Parathyroid adenoma (tissue), 2 donors: Measurements from ENCODE around the gene PDGFB.

Source experiments
- H2AFZ ChIP-seq: fragments of 300-600 bp; sonication (generic); one replicate; pipeline ENCODE4 v1.7.0; 2017; ENCODE audit warnings: antibody characterized with exemption, mild to moderate bottlenecking
- H3K27ac ChIP-seq: fragments of 300-600 bp; sonication (generic); one replicate; pipeline ENCODE4 v1.7.0; 2017
- H3K27me3 ChIP-seq: fragments of 300-600 bp; sonication (generic); one replicate; pipeline ENCODE4 v1.7.0; 2017; ENCODE audit warnings: low read length; ENCODE audit not compliant: control insufficient read depth, insufficient read depth
- H3K36me3 ChIP-seq: fragments of 300-600 bp; sonication (generic); one replicate; pipeline ENCODE4 v1.7.0; 2017; ENCODE audit warnings: low read length; ENCODE audit not compliant: control insufficient read depth, insufficient read depth
- H3K4me1 ChIP-seq: fragments of 300-600 bp; sonication (generic); one replicate; pipeline ENCODE4 v1.7.0; 2017; ENCODE audit warnings: control low read depth
- H3K4me2 ChIP-seq: fragments of 300-600 bp; sonication (generic); one replicate; pipeline ENCODE4 v1.7.0; 2017; ENCODE audit warnings: low read length
- H3K4me3 ChIP-seq: fragments of 300-600 bp; sonication (generic); one replicate; pipeline ENCODE4 v1.7.0; 2017; ENCODE audit warnings: low read depth, low read length
- H3K79me2 ChIP-seq: fragments of 300-600 bp; sonication (generic); one replicate; pipeline ENCODE4 v1.7.0; 2017; ENCODE audit warnings: control low read depth
- H3K9ac ChIP-seq: fragments of 300-600 bp; sonication (generic); one replicate; pipeline ENCODE4 v1.7.0; 2017; ENCODE audit warnings: mild to moderate bottlenecking
- H3K9me3 ChIP-seq: fragments of 300-600 bp; sonication (generic); one replicate; pipeline ENCODE4 v1.7.0; 2017; ENCODE audit warnings: low read length; ENCODE audit not compliant: control insufficient read depth
- TF ChIP-seq, protein P1 (sequence below): fragments of 300-600 bp; sonication (generic); IDR thresholded peaks from one replicate; pipeline ENCODE4 v1.7.0; 2017; ENCODE audit warnings: antibody characterized with exemption, mild to moderate bottlenecking
- donor health status: primary hyperparathyroidism.

PDGFB gene

DNA sequence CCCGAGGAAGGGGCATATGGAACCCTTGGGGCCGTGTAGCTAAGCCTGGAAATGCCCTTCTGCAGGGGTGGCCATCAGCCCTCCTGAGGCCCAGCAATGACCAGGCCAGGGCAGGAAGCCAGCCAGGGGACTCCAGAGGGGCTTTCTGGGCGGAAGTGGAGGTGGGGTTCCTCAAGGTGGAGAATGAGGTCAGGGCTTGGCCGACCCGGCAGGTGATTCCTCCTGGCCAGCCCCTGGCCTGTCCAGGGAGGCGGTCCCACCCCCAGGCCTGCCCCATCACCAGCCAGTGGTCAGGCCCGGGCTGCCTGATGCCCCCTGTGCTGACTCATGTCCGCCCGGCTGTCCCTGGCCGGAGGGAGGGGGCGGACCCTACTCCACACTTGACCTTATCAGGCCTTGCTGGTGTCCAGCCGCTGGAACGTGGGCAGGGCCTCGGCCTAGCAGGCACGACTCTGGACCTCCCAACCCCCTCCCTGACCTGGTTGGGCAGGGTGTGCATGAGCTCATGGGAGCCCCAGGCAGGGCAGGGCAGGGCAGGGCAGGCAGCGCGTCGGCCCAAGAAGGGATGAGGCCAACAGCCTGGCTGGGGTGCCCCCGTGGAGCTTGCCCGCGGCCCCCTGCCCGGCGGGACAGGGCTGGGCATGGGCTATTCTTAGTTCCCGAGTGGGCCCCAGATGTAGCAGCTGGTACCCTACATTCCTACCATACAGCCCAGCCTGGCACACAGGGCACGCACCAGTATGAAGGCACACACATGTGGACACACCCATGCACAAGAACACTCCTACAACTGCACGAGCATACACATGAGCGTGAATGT is 38.8 kb upstream of the PDGFB start:
- Histone ChIP-seq H3K4me3 (no peak overlapping the region), H3K36me3 (no peaks in the 10 kb centered on the region), H3K9me3 (no peaks in the 10 kb centered on the region), H3K4me2 (peak overlapping the region; percentile 7), H3K27me3 (no peaks in the 10 kb centered on the region), H3K4me1 (peaks cover 15% of the 10 kb centered on the region), H3K9ac (peak overlapping the region; percentile 19), H3K79me2 (no peaks in the 10 kb centered on the region), H2AFZ (peak overlapping the region; percentile 78), H3K27ac (peak overlapping the region; percentile 96)
- TF ChIP-seq, protein P1, sequence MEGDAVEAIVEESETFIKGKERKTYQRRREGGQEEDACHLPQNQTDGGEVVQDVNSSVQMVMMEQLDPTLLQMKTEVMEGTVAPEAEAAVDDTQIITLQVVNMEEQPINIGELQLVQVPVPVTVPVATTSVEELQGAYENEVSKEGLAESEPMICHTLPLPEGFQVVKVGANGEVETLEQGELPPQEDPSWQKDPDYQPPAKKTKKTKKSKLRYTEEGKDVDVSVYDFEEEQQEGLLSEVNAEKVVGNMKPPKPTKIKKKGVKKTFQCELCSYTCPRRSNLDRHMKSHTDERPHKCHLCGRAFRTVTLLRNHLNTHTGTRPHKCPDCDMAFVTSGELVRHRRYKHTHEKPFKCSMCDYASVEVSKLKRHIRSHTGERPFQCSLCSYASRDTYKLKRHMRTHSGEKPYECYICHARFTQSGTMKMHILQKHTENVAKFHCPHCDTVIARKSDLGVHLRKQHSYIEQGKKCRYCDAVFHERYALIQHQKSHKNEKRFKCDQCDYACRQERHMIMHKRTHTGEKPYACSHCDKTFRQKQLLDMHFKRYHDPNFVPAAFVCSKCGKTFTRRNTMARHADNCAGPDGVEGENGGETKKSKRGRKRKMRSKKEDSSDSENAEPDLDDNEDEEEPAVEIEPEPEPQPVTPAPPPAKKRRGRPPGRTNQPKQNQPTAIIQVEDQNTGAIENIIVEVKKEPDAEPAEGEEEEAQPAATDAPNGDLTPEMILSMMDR, result no peak

DNA sequence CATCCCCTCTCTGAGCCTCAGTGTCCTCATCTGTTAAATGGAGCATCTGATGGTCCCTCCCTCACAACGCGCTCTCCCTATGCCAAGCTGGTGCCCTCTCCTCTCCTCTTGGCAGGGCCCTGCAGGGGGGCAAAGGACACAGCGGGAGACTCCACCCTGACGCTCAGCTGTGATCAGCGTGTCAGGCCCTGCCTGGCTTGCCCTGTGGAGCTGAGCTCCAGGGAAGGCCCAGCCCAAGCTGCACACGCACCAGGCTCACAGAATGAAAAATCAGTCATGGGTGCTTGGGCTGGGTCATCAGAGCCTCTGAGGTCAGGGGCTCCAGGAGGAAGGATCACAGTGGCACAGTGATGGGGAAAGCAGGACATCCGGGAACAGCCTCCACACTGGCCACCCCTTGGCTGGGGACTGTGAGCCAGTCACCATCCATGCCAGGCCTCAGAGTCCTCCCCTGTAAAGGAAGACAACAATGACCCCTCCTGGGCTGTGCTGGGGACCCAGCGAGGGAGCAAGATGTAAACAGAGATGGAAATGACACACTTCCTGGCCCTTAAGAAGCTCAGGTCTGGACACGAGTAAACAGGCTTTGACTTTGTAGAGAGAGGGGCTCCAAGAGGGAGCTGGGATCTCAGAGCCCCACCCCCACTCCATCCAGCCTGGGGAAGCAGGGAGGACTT is 38.0 kb upstream of the PDGFB start:
- Histone ChIP-seq H3K9me3 (no peaks in the 10 kb centered on the region), H3K36me3 (no peaks in the 10 kb centered on the region), H3K4me2 (peak overlapping the region; percentile 7), H2AFZ (peak overlapping the region; percentile 78), H3K27ac (peak overlapping the region; percentile 96), H3K4me1 (peaks cover 15% of the 10 kb centered on the region), H3K79me2 (no peaks in the 10 kb centered on the region), H3K4me3 (no peak overlapping the region), H3K9ac (peak overlapping the region; percentile 19), H3K27me3 (no peaks in the 10 kb centered on the region)
- TF ChIP-seq, protein P1, result no peak

DNA sequence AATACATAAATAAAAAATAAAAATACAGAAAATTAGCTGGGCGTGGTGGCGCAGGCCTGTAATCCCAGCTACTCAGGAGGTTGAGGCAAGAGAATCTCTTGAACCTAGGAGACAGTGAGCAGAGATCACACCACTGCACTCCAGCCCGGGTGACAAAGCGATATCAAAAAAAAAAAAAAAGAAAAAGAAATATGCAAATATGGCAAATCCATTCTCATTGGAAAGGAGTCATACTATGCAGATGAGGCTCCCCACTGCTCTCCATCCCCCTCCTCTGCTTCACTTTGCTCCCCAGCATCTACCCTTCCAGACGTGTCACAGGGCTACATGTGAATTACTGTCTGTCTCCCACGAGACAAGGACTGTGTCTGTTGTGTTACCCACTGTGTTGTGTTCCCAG is 36.3 kb upstream of the PDGFB start:
- H2AFZ ChIP-seq, result no peak overlapping the region
- H3K4me2 ChIP-seq, result no peak overlapping the region
- H3K4me1 ChIP-seq, result peaks cover 10% of the 10 kb centered on the region
- H3K79me2 ChIP-seq, result no peaks in the 10 kb centered on the region
- H3K4me3 ChIP-seq, result no peak overlapping the region
- no peaks in the 10 kb centered on the region for H3K9me3 ChIP-seq
- no peak overlapping the region for H3K9ac ChIP-seq
- H3K27me3 ChIP-seq, result no peaks in the 10 kb centered on the region
- TF ChIP-seq, protein P1, result no peak
- no peak overlapping the region for H3K27ac ChIP-seq
- H3K36me3 ChIP-seq, result no peaks in the 10 kb centered on the region

DNA sequence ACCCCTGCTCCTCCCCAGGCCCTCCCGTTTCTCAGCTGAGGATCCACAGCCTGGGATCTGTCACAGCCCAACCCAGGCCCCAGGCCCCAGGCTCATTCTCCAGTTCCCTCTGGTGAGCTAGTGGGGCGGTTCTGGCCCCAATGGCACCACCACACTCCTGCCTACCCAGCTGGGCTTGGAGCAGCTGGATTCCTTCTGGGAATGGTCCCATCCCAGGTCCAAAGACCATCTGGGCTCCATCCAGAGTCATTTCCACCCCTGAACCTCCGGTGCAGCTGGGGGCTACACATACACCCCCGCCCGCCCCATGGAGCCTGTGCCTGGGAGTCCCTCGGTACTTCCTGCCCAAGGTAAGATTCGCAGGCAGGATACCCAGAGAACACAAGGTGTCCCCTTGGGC is 35.5 kb upstream of the PDGFB start:
- Histone ChIP-seq H3K9ac (no peak overlapping the region), H3K4me2 (no peak overlapping the region), H3K79me2 (no peaks in the 10 kb centered on the region), H3K27me3 (no peaks in the 10 kb centered on the region), H3K4me3 (no peak overlapping the region), H3K36me3 (no peaks in the 10 kb centered on the region), H2AFZ (no peak overlapping the region), H3K9me3 (no peaks in the 10 kb centered on the region), H3K4me1 (peaks cover 10% of the 10 kb centered on the region), H3K27ac (no peak overlapping the region)
- TF ChIP-seq, protein P1, result no peak
